ENCODE measurements around the gene VEGFA. TPM values are rescaled to one million over a fixed set of nuclear protein-coding genes. Genes with fewer than 3 reads are reported as not detected.

VEGFA gene
- polyA plus RNA-seq, 3 donors, result 19.0 to 454 (median 32.0) TPM

DNA sequence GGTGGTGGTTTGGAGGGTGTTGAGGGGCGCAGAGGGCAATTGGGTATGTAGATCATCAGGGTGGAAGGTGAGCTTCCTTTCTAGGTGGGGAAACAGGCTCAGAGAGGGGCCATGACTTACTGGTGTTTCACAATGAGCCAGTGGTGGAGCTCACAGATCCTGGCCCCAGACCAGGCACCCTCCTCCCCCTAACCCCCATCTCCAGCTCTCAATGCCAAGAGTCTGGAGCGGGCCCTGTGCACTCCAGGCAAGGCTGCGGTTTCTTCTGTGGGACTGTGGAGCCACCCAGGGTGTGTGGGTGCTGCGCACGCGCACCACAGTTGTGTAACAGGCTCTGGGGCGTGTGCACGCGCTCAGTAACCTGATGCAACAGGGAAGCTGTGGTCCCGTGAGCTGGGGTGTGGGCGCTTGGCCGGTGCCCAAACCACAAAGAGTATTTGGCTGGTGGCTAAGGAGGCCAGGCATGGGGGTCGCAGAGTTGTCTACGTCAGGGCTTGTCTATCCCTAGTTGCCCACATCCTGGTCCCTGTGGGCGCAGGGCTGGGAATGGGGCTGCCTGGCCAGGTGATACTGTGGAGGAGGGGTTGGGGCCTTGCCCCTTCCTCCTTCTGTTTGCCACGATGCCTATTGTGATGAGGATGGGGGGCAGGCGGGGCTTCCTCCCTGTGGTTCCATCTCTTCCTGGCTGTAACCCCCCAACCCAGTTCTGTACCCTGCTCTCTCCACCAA, 44.9 kb upstream of the VEGFA start:
- Histone ChIP-seq H3K27me3 (ENCODE audit: control insufficient read depth in 2 of 2, insufficient read depth in 2 of 2, low read length in 2 of 2) (peaks cover 9 to 29% of the 10 kb centered on the region in 2 donors), H3K4me2 (replicated peaks; ENCODE audit: extremely low read depth, low read length, poor library complexity, severe bottlenecking) (peak overlapping the region; percentile 63), H3K9me3 (replicated peaks in 1 of 2; ENCODE audit: control insufficient read depth in 1 of 2, insufficient read depth in 1 of 2, low read length in 2 of 2) (peaks cover 6% of the 10 kb centered on the region in 2 donors), H3K27ac (ENCODE audit: low read depth in 1 of 2, low read length in 2 of 2) (peak overlapping the region; percentile 48 to 85), H3K9ac (ENCODE audit: insufficient read depth, low read length, poor library complexity, severe bottlenecking) (peak overlapping the region; percentile 47), H4K20me1 (ENCODE audit: insufficient read depth, low read length) (no peaks in the 10 kb centered on the region), H3K4me1 (ENCODE audit: control insufficient read depth in 1 of 2, insufficient read depth in 2 of 2, low read length in 2 of 2) (peaks cover 37 to 40% of the 10 kb centered on the region in 2 donors), H3K79me2 (ENCODE audit: insufficient read depth, low read length) (no peaks in the 10 kb centered on the region), H3K36me3 (replicated peaks in 1 of 2; ENCODE audit: control insufficient read depth in 1 of 2, insufficient read depth in 2 of 2, low read length in 2 of 2) (no peaks in the 10 kb centered on the region), H3K4me3 (replicated peaks in 1 of 3; ENCODE audit: low read depth in 2 of 3, low read length in 3 of 3) (peak overlapping the region in 1 of 3 experiments; percentile 53), H2AFZ (ENCODE audit: insufficient read depth, low read depth, low read length, poor library complexity, severe bottlenecking) (peak overlapping the region; percentile 29)
- peak; percentile 98 to 99 (median 98) for DNase-seq
- Mint-ChIP-seq H3K4me1 (peaks cover 51% of the 10 kb centered on the region), H3K36me3 (peaks cover 0 to 5% of the 10 kb centered on the region in 2 donors), H3K9me3 (peaks cover 0 to 9% (median 6%) of the 10 kb centered on the region in 7 donors), H3K4me3 (peak overlapping the region; percentile 67 to 89), H3K27ac (peak overlapping the region; percentile 90 to 99 (median 98)), H3K27me3 (ENCODE audit: low read depth in 3 of 3) (peaks cover 21 to 42% (median 28%) of the 10 kb centered on the region in 3 donors)
- WGBS (ENCODE audit: insufficient coverage), result 0% methylated on average over 13 of the region's 17 CpGs
- TF ChIP-seq, protein P1, sequence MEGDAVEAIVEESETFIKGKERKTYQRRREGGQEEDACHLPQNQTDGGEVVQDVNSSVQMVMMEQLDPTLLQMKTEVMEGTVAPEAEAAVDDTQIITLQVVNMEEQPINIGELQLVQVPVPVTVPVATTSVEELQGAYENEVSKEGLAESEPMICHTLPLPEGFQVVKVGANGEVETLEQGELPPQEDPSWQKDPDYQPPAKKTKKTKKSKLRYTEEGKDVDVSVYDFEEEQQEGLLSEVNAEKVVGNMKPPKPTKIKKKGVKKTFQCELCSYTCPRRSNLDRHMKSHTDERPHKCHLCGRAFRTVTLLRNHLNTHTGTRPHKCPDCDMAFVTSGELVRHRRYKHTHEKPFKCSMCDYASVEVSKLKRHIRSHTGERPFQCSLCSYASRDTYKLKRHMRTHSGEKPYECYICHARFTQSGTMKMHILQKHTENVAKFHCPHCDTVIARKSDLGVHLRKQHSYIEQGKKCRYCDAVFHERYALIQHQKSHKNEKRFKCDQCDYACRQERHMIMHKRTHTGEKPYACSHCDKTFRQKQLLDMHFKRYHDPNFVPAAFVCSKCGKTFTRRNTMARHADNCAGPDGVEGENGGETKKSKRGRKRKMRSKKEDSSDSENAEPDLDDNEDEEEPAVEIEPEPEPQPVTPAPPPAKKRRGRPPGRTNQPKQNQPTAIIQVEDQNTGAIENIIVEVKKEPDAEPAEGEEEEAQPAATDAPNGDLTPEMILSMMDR (IDR thresholded peaks at IDR 0.05), result no peak
- intact Hi-C loops (cut with micrococcal nuclease), result loop anchor here (2.0 to 5.0 kb wide), 8 partner anchors 18 to 354 kb away; partner anchors contain the start of genes MRPS18A (in 1 of the 2) and VEGFA (in 1 of the 2)

DNA sequence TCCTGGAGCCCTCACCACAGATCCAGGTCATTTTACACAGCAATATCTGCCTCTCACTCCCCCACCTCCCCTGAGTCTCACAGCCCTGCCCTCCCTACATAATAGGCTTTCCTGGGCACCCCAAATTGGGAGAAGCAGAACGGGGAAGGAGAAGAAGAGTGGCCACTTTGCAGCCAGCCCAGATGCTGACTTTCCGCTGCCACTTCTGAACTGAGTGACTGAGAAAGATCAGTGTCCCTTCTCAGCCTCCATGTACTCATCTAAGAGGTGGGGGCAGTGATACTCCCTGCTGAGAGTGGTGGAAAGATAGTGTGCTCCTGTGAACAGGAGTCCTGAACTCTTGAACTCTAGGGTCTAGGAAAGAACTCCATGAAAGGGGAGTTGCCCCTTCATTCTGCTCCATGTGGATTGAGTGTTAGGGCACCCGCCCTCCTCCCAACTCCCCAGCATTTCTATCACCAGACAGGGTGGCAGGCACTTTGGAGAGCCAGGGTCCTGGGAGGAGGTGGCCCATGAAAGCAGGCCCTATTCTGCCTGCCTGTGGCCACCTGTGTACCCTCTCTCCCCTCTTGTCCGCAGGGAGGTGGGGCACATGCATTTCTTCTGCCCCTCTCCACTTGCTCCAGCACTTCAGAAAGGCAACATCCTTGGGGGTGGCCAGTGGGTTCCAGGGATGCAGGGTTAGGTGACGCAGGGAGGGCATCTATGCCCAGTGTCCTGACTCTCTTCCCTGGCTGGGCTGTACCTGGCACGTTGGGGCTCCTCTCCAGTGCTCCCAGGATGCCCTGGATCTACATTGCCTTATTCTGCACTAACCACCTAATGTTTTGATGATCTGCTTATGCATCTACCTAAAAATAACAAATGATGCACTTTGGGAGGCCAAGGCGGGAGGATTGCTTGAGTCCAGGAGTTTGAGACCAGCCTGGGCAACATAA, 44.1 kb upstream of the VEGFA start:
- intact Hi-C loops (cut with micrococcal nuclease), result loop anchor here (2.0 to 5.0 kb wide), 5 partner anchors 19 to 353 kb away; no protein-coding TSS in a partner anchor
- peak overlapping the region; percentile 48 to 85 for H3K27ac ChIP-seq (ENCODE audit: low read depth in 1 of 2, low read length in 2 of 2)
- peaks cover 9 to 27% of the 10 kb centered on the region in 2 donors for H3K27me3 ChIP-seq (ENCODE audit: control insufficient read depth in 2 of 2, insufficient read depth in 2 of 2, low read length in 2 of 2)
- Mint-ChIP-seq H3K27me3 (ENCODE audit: low read depth in 3 of 3) (peaks cover 14 to 36% (median 24%) of the 10 kb centered on the region in 3 donors), H3K27ac (peak overlapping the region; percentile 90 to 99 (median 98)), H3K9me3 (peaks cover 5 to 17% (median 13%) of the 10 kb centered on the region in 7 donors), H3K36me3 (peaks cover 0 to 5% of the 10 kb centered on the region in 2 donors), H3K4me1 (peaks cover 51% of the 10 kb centered on the region), H3K4me3 (peak overlapping the region; percentile 67 to 89)
- peak overlapping the region; percentile 22 for H2AFZ ChIP-seq (ENCODE audit: insufficient read depth, low read depth, low read length, poor library complexity, severe bottlenecking)
- H3K4me2 ChIP-seq (replicated peaks; ENCODE audit: extremely low read depth, low read length, poor library complexity, severe bottlenecking), result peak overlapping the region; percentile 63
- TF ChIP-seq, protein P1 (IDR thresholded peaks at IDR 0.05), result no peak
- H3K9ac ChIP-seq (ENCODE audit: insufficient read depth, low read length, poor library complexity, severe bottlenecking), result peak overlapping the region; percentile 47
- peaks cover 37 to 40% of the 10 kb centered on the region in 2 donors for H3K4me1 ChIP-seq (ENCODE audit: control insufficient read depth in 1 of 2, insufficient read depth in 2 of 2, low read length in 2 of 2)
- no peaks in the 10 kb centered on the region for H3K79me2 ChIP-seq (ENCODE audit: insufficient read depth, low read length)
- no peaks in the 10 kb centered on the region for H3K36me3 ChIP-seq (replicated peaks in 1 of 2; ENCODE audit: control insufficient read depth in 1 of 2, insufficient read depth in 2 of 2, low read length in 2 of 2)
- WGBS (ENCODE audit: insufficient coverage), result 94% methylated on average over 2 of the region's 7 CpGs
- peaks cover 10 to 14% of the 10 kb centered on the region in 2 donors for H3K9me3 ChIP-seq (replicated peaks in 1 of 2; ENCODE audit: control insufficient read depth in 1 of 2, insufficient read depth in 1 of 2, low read length in 2 of 2)
- H3K4me3 ChIP-seq (replicated peaks in 1 of 3; ENCODE audit: low read depth in 2 of 3, low read length in 3 of 3), result peak overlapping the region in 1 of 3 experiments; percentile 53
- DNase-seq, result peak in 2 of 3 donors; percentile 7 to 30
- H4K20me1 ChIP-seq (ENCODE audit: insufficient read depth, low read length), result no peaks in the 10 kb centered on the region

Measured in CD14-positive monocyte (primary cell).